ENCODE data around the gene KCNT1. TPM values are rescaled to one million over a fixed set of nuclear protein-coding genes. Genes with fewer than 3 reads are reported as not detected.

Gene KCNT1
- total RNA-seq, 1 donor from 2014 or later: not detected

GRCh38 chr9:135765416-135765815, 63.4 kb downstream of the KCNT1 start:
- no peak overlapping the region for H3K27ac ChIP-seq
- H3K4me3 ChIP-seq: no peak overlapping the region
- intact Hi-C loops (cut with DNase I): no loop called here
- no peak for TF ChIP-seq CTCF (IDR thresholded peaks at IDR 0.05)
- no peaks in the 10 kb centered on the region for H3K36me3 ChIP-seq
- H3K9me3 ChIP-seq: peaks cover 9 to 19% of the 10 kb centered on the region in 2 donors
- DNase-seq (ENCODE audit: low spot score in 2 of 2): no peak
- no peaks in the 10 kb centered on the region for H3K27me3 ChIP-seq
- no peaks in the 10 kb centered on the region for H3K4me1 ChIP-seq

GRCh38 chr9:135766251-135766650, 64.3 kb downstream of the KCNT1 start:
- DNase-seq (ENCODE audit: low spot score in 2 of 2): no peak
- peaks cover 9 to 19% of the 10 kb centered on the region in 2 donors for H3K9me3 ChIP-seq
- H3K36me3 ChIP-seq: no peaks in the 10 kb centered on the region
- no peak overlapping the region for H3K27ac ChIP-seq
- no peaks in the 10 kb centered on the region for H3K27me3 ChIP-seq
- no peaks in the 10 kb centered on the region for H3K4me1 ChIP-seq
- H3K4me3 ChIP-seq: no peak overlapping the region
- TF ChIP-seq CTCF (IDR thresholded peaks at IDR 0.05): no peak
- intact Hi-C loops (cut with DNase I): no loop called here

- intact Hi-C loops (cut with DNase I): no loop called here
- Histone ChIP-seq H3K36me3 (no peaks in the 10 kb centered on the region), H3K4me3 (no peak overlapping the region), H3K27me3 (no peaks in the 10 kb centered on the region), H3K27ac (no peak overlapping the region), H3K4me1 (no peaks in the 10 kb centered on the region), H3K9me3 (peaks cover 9 to 19% of the 10 kb centered on the region in 2 donors)
- no peak for DNase-seq (ENCODE audit: low spot score in 2 of 2)
- no peak for TF ChIP-seq CTCF (IDR thresholded peaks at IDR 0.05)
Measured at GRCh38 chr9:135766707-135767106, 64.7 kb downstream of the KCNT1 start.

- intact Hi-C loops (cut with DNase I): no loop called here
- no peak overlapping the region for H3K27ac ChIP-seq
- H3K4me1 ChIP-seq: no peaks in the 10 kb centered on the region
- no peak for TF ChIP-seq CTCF (IDR thresholded peaks at IDR 0.05)
- H3K9me3 ChIP-seq: peaks cover 9 to 19% of the 10 kb centered on the region in 2 donors
- no peak overlapping the region for H3K4me3 ChIP-seq
- H3K36me3 ChIP-seq: no peaks in the 10 kb centered on the region
- H3K27me3 ChIP-seq: no peaks in the 10 kb centered on the region
- no peak for DNase-seq (ENCODE audit: low spot score in 2 of 2)
Measured at GRCh38 chr9:135768516-135769218, 66.7 kb downstream of the KCNT1 start.

DNA sequence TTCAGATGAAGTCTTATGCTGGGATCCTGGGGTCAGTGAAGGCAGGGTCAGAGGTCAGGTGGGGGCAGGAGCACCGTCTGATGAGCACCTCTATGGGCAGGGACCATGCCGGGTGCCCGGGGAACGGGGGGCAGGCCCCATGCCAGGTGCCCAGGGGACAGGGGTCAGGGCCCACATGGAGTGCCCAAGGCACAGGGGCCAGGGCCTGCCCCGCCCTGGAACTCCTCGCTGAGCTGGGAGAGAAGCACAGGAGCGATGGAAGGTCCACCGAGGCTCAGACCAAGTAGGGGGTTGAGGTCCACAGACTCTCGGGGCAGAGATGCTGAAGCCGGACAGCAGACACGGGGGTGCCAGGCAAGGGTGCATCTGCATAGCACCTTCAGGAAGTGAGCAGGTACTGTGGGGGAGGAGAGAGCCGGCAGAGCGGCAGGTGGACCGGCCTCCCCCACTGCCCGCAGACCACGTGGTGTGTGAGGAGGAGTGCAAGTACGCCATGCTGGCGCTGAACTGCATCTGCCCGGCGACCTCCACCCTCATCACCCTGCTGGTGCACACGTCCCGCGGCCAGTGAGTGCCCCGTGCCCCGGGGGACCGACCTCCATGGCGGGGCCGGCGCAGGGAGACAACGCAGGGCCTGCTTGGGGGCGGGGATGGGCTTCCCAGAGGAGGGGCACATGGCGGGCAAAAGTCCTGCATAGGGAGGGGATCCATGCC, 67.7 kb downstream of the KCNT1 start:
- Histone ChIP-seq H3K27ac (no peak overlapping the region), H3K9me3 (peaks cover 9 to 19% of the 10 kb centered on the region in 2 donors), H3K4me3 (no peak overlapping the region), H3K27me3 (no peaks in the 10 kb centered on the region), H3K36me3 (no peaks in the 10 kb centered on the region), H3K4me1 (no peaks in the 10 kb centered on the region)
- no peak for DNase-seq (ENCODE audit: low spot score in 2 of 2)
- intact Hi-C loops (cut with DNase I): no loop called here
- TF ChIP-seq CTCF (IDR thresholded peaks at IDR 0.05): no peak

Measured in ascending aorta (tissue), 2 donors.